ENCODE data around the gene PADI3.

- no peak for TF ChIP-seq POLR2AphosphoS5 (IDR thresholded peaks at IDR 0.05; ENCODE audit: insufficient read depth, low read depth, low read length)
- no peak for TF ChIP-seq POLR2A (IDR thresholded peaks at IDR 0.05; ENCODE audit: low read depth, low read length)
These were observed 37.7 kb downstream of the PADI3 start for GRCh38 chr1:17286646-17287045.

Measured in endothelial cell of umbilical vein (primary cell).